Neutrophil (primary cell): ENCODE results near the gene IMP3.
"Not testable (repeated sequence)": the region's sequence is repeated elsewhere in the genome, so short reads cannot be mapped to it uniquely, and the experiment has no call there.

Experiments used
- H3K27ac ChIP-seq: fragments of 200-600 bp; sonication (generic); 2 replicates; pipeline ENCODE4 v1.5.1; 2016; ENCODE audit warnings: mild to moderate bottlenecking, moderate library complexity
- H3K27me3 ChIP-seq: fragments of 200-600 bp; sonication (generic); 2 replicates; pipeline ENCODE4 v1.6.0; 2016; ENCODE audit warnings: mild to moderate bottlenecking
- H3K36me3 ChIP-seq: fragments of 200-600 bp; sonication (generic); 2 replicates; pipeline ENCODE4 v1.5.1; 2017
- H3K4me1 ChIP-seq, 2 experiments: fragments of 200-600 bp in 1 of 2; sonication (generic) in 1 of 2; 1 replicate in 1 of 2; 2 replicates in 1 of 2; pipeline versions ENCODE4 v1.5.1 to v1.6.1; 2013 to 2016; ENCODE audit warnings: low read depth in 1 of 2, low read length in 1 of 2, mild to moderate bottlenecking in 1 of 2, moderate library complexity in 1 of 2; ENCODE audit not compliant: control insufficient read depth in 1 of 2, insufficient read depth in 1 of 2
- H3K4me3 ChIP-seq, 2 experiments: fragments of 200-600 bp in 1 of 2; sonication (generic) in 1 of 2; 1 replicate in 1 of 2; 2 replicates in 1 of 2; pipeline ENCODE4 v1.5.1; 2013 to 2016; ENCODE audit warnings: low read depth in 1 of 2, low read length in 1 of 2, mild to moderate bottlenecking in 1 of 2, moderate library complexity in 1 of 2
- H3K9me3 ChIP-seq: fragments of 200-600 bp; sonication (generic); 2 replicates; pipeline ENCODE4 v1.5.1; 2016
- TF ChIP-seq, protein P1 (sequence below): fragments of 200-600 bp; sonication (generic); IDR thresholded peaks from 2 replicates; pipeline ENCODE4 v1.5.1; 2016; ENCODE audit warnings: antibody characterized with exemption

IMP3 gene, protein sequence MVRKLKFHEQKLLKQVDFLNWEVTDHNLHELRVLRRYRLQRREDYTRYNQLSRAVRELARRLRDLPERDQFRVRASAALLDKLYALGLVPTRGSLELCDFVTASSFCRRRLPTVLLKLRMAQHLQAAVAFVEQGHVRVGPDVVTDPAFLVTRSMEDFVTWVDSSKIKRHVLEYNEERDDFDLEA

DNA sequence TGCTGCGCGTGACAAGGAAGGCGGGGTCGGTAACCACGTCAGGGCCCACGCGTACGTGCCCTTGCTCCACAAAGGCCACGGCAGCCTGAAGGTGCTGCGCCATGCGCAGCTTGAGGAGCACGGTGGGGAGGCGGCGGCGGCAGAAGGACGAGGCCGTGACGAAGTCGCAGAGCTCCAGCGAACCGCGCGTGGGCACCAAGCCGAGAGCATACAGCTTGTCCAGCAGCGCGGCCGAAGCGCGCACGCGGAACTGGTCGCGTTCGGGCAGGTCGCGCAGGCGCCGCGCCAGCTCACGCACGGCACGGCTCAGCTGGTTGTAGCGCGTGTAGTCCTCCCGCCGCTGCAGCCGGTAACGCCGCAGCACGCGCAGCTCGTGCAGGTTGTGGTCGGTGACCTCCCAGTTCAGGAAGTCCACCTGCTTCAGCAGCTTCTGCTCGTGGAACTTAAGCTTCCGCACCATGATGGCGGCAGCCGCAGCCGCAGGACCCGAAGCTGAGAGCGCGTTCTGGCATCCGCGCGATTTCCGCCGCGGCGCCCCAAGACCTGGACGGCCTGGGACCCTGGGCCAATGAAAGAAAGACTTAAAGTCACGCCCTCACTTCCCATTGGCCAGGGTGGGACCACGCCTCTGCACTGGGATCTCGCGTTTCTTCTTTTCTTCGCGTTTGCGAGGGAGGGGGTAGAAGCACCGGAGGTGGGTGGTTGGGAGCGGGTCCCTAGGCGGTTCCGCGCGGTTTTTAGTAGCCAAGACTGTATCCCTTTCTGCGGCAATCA lies at the start of gene IMP3:
Gene IMP3, minus strand, starts transcription at position 516 of the 774 bp plus-strand sequence. Its CDS starts 56 bp downstream, at position 460.
- no peaks in the 10 kb centered on the region for H3K36me3 ChIP-seq
- H3K27ac ChIP-seq: peak within 1 kb of the TSS; percentile 80
- TF ChIP-seq, protein P1, sequence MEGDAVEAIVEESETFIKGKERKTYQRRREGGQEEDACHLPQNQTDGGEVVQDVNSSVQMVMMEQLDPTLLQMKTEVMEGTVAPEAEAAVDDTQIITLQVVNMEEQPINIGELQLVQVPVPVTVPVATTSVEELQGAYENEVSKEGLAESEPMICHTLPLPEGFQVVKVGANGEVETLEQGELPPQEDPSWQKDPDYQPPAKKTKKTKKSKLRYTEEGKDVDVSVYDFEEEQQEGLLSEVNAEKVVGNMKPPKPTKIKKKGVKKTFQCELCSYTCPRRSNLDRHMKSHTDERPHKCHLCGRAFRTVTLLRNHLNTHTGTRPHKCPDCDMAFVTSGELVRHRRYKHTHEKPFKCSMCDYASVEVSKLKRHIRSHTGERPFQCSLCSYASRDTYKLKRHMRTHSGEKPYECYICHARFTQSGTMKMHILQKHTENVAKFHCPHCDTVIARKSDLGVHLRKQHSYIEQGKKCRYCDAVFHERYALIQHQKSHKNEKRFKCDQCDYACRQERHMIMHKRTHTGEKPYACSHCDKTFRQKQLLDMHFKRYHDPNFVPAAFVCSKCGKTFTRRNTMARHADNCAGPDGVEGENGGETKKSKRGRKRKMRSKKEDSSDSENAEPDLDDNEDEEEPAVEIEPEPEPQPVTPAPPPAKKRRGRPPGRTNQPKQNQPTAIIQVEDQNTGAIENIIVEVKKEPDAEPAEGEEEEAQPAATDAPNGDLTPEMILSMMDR: peak; percentile 30
- peaks cover 4% of the 10 kb centered on the region for H3K27me3 ChIP-seq
- H3K4me3 ChIP-seq: peak within 1 kb of the TSS; percentile 79 to 97
- peaks cover 26 to 28% of the 10 kb centered on the region in 2 experiments for H3K4me1 ChIP-seq
- H3K9me3 ChIP-seq: no peaks in the 10 kb centered on the region

DNA sequence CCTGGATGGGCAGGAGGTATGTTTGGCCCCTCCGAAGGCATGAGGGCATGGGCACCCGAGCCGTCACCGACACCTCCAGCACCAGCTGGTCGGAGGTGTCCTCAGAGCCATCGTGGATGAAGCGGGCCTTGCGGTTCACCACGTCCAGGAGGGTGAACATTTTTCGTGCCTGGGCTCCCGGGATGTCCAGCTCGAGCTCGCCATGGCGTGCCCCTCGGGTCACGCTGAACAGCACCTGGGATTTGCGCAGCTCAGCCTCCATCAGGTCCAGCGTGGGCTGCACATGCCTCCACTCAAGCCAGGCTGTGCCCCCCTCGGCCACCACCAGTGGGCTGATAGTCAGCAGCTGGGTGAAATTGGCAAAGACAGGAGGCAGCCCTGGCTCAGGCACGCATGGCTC lies 49.4 kb upstream of the IMP3 start:
- peaks cover 38% of the 10 kb centered on the region for H3K27me3 ChIP-seq
- not testable (repeated sequence) for H3K27ac ChIP-seq

DNA sequence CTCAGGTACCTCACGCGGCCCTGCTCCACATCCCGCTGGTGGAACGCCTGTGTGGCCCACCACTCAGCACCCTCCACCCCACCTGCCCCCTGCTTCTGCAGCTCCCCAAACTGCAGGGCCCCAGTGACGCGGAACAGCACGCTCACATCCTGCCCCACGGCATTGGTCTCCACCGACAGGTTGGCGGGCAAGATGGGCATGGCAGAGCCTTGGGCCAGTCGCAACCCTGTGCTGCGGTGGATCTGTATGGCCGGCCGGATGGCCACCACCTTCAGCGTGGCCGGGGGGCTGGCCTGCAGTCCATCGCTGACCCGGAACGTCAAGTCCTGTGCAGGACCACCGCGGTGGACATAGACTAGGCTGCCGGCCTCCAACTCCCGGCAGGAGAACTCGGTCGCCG lies 48.8 kb upstream of the IMP3 start:
- Histone ChIP-seq H3K36me3 (no peaks in the 10 kb centered on the region), H3K27ac (no peak overlapping the region), H3K9me3 (no peaks in the 10 kb centered on the region), H3K4me3 (no peak overlapping the region), H3K4me1 (no peaks in the 10 kb centered on the region), H3K27me3 (peaks cover 32% of the 10 kb centered on the region)
- TF ChIP-seq, protein P1: no peak

More for the DNA sequence above, 49.4 kb upstream of the IMP3 start:
- not testable (repeated sequence) for H3K9me3 ChIP-seq, H3K4me3 ChIP-seq, H3K36me3 ChIP-seq, H3K4me1 ChIP-seq

DNA sequence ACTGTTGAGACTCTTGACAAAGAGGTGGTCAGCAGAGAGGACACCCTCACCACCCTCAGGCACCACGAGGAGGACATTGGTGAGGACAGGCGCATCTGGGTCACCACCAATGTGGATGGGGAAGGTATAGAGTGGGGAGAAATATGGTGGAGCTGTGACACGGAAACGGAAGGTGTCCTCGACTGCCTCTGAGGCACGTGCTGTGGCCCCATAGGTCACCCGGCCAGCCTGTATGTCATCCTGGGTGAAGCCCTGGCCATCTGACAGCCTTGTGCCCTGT lies 48.2 kb upstream of the IMP3 start:
- Histone ChIP-seq H3K4me1 (no peaks in the 10 kb centered on the region), H3K27ac (no peak overlapping the region), H3K27me3 (peaks cover 26% of the 10 kb centered on the region), H3K36me3 (no peaks in the 10 kb centered on the region), H3K4me3 (no peak overlapping the region), H3K9me3 (no peaks in the 10 kb centered on the region)
- TF ChIP-seq, protein P1: no peak

DNA sequence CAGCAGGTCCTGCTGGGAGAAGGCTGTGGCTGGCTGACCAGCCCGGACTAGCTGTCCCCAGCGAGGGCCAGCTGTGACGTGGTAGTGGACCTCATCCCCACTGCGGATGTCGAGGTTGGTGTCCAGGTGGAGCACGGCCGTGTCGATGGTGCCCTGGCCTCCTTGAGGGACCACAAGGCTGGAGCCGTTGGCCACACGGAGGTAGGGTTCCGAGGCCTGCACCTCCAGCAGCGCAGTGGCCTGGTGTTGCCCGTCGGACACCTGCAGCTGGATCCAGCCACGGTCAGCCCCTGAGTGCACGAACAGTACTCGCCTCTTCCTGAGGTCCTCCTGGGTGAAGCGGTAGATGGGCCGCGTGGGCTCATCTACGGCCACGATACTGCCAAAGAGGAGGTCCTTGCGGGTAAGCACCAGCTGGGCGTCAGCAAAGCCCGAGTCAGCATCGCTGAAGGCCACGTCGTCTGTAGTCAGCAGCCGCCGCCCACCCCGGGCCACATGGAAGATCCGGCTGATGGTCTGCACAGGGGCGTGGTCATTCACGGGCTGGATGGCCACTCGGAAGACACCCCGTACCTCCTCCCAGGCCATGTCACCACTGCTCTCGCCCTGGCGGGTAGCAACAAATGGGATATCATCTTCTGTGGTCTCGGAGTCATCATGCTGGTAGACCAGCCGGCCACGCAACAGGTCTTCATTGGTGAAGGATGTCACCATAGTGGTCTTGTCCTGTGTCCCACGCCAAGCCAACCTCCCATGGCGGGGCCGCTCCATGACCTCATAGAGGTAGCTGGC lies 47.7 kb upstream of the IMP3 start:
- H3K4me1 ChIP-seq: no peaks in the 10 kb centered on the region
- TF ChIP-seq, protein P1: no peak
- no peaks in the 10 kb centered on the region for H3K9me3 ChIP-seq
- no peak overlapping the region for H3K27ac ChIP-seq
- peaks cover 22% of the 10 kb centered on the region for H3K27me3 ChIP-seq
- H3K36me3 ChIP-seq: no peaks in the 10 kb centered on the region
- H3K4me3 ChIP-seq: no peak overlapping the region

DNA sequence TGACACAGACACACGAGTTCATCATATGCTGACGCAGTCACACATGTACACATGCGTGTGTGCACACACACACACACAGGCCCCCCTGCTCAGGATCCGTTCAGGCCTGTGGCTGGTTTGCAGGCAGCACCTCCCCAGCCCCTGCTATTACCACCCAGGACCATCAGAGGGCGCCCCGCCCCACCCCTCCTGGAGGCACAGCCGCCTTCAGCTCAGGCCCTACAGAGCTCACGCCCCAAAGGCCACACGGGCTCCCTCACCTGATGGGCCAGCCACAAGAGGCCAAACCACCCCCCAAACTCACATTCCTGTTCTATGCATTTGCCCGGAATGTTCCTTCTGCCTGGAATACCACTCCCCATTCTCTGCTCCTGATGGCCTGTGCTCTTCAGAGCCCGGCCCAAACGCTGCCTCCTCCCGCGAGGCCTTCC lies 46.2 kb upstream of the IMP3 start:
- not testable (repeated sequence) for H3K4me1 ChIP-seq, H3K27me3 ChIP-seq, H3K4me3 ChIP-seq, H3K9me3 ChIP-seq, H3K27ac ChIP-seq, H3K36me3 ChIP-seq
- TF ChIP-seq, protein P1: peak; percentile 56
